Astrocyte of the hippocampus (primary cell): Measurements from ENCODE around the gene PARP9.

ENCODE experiments used
- DNase-seq: peaks from one replicate; pipeline ENCODE4 v3.0.0; 2011; ENCODE audit warnings: low read depth, low spot score

The PARP9 gene

GRCh38 chr3:122564155-122564912 lies at the start of gene PARP9, which contains the start of gene DTX3L:
PARP9 (minus strand) TSS chr3:122564300; CDS start chr3:122559620, 4,680 bp downstream.
DTX3L (plus strand) TSS chr3:122564338; CDS start chr3:122564427, 89 bp downstream.
- DNase-seq = peak; percentile 91

- DNase-seq = peak; percentile 14
Measured at GRCh38 chr3:122612696-122613095, 48.6 kb upstream of the PARP9 start.

GRCh38 chr3:122609798-122610559 lies 45.9 kb upstream of the PARP9 start:
- peak; percentile 71 for DNase-seq

GRCh38 chr3:122608916-122609315 lies 44.8 kb upstream of the PARP9 start:
- DNase-seq = no peak

GRCh38 chr3:122606330-122606729 lies 42.2 kb upstream of the PARP9 start:
- no peak for DNase-seq

GRCh38 chr3:122603056-122603455 lies 39.0 kb upstream of the PARP9 start:
- no peak for DNase-seq

GRCh38 chr3:122602011-122602710 lies 38.1 kb upstream of the PARP9 start:
- DNase-seq = no peak

GRCh38 chr3:122598556-122598955 lies 34.5 kb upstream of the PARP9 start:
- no peak for DNase-seq

GRCh38 chr3:122598151-122598550 lies 34.1 kb upstream of the PARP9 start:
- no peak for DNase-seq

- DNase-seq = no peak
Measured at GRCh38 chr3:122594025-122594424, 29.9 kb upstream of the PARP9 start.

- no peak for DNase-seq
Measured at GRCh38 chr3:122590610-122591009, 26.5 kb upstream of the PARP9 start.

- no peak for DNase-seq
Measured at GRCh38 chr3:122589297-122589696, 25.2 kb upstream of the PARP9 start.

GRCh38 chr3:122587572-122587971 lies 23.5 kb upstream of the PARP9 start:
- DNase-seq = no peak

- no peak for DNase-seq
Measured at GRCh38 chr3:122586773-122587485, 22.8 kb upstream of the PARP9 start.

GRCh38 chr3:122586098-122586497 lies 22.0 kb upstream of the PARP9 start:
- DNase-seq = no peak

- no peak for DNase-seq
Measured at GRCh38 chr3:122582390-122582789, 18.3 kb upstream of the PARP9 start.

GRCh38 chr3:122581622-122582021 lies 17.5 kb upstream of the PARP9 start:
- no peak for DNase-seq

- no peak for DNase-seq
Measured at GRCh38 chr3:122580470-122580869, 16.4 kb upstream of the PARP9 start.

GRCh38 chr3:122578069-122578740 lies 14.1 kb upstream of the PARP9 start:
- no peak for DNase-seq

GRCh38 chr3:122577409-122578031 lies 13.4 kb upstream of the PARP9 start, which contains the start of gene PARP15:
PARP15 (plus strand) TSS chr3:122577650; CDS start chr3:122577668, 18 bp downstream.
- DNase-seq = peak; percentile 26
